GM12801 (cell line): ENCODE measurements around the gene TUBB2B.

Experiments
- TF ChIP-seq, protein P1 (sequence below): IDR thresholded peaks from one replicate; pipeline ENCODE4 v1.5.1; 2011; ENCODE audit warnings: control low read depth; ENCODE audit not compliant: insufficient read length; ENCODE audit errors: extremely low read depth

TUBB2B gene

DNA sequence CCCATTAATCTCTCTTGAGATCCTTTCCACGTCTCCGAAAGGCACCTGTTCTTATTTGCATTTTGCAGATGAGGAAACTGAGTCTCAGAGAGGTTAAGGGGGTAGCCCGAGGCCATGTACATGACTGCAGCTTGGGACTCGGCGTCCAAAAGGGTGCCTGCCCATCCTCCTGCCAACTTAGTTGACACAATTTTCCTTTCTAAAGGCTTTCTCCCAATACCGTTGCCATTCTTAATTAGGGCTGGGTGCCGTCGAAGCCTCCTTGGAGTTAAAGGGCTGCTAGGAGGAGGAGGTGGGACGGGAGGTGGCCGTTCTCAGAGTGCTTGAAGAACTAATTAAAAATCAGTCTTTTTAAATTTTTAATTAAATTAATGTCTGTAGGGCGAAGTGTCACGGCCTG, 30.7 kb upstream of the TUBB2B start:
- TF ChIP-seq, protein P1, sequence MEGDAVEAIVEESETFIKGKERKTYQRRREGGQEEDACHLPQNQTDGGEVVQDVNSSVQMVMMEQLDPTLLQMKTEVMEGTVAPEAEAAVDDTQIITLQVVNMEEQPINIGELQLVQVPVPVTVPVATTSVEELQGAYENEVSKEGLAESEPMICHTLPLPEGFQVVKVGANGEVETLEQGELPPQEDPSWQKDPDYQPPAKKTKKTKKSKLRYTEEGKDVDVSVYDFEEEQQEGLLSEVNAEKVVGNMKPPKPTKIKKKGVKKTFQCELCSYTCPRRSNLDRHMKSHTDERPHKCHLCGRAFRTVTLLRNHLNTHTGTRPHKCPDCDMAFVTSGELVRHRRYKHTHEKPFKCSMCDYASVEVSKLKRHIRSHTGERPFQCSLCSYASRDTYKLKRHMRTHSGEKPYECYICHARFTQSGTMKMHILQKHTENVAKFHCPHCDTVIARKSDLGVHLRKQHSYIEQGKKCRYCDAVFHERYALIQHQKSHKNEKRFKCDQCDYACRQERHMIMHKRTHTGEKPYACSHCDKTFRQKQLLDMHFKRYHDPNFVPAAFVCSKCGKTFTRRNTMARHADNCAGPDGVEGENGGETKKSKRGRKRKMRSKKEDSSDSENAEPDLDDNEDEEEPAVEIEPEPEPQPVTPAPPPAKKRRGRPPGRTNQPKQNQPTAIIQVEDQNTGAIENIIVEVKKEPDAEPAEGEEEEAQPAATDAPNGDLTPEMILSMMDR, result no peak

DNA sequence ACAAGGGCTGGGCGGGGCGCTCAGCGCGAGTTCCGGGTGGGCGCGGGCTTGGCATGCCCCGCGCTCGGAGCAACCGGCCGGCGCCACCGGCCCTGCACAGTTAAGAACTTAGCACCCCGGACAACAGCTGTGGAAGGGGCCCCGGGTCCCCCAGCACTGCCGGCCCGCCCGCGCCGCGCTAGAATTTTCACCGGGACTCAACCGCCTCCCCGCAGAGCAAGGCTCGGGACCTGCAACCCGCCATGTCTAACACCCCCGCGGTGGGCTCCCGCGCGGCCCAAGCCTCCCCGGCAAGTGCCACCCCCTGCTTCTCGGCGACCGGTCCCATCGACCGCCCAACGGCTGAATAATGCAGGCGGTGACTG, 26.1 kb upstream of the TUBB2B start:
- TF ChIP-seq, protein P1, result no peak

DNA sequence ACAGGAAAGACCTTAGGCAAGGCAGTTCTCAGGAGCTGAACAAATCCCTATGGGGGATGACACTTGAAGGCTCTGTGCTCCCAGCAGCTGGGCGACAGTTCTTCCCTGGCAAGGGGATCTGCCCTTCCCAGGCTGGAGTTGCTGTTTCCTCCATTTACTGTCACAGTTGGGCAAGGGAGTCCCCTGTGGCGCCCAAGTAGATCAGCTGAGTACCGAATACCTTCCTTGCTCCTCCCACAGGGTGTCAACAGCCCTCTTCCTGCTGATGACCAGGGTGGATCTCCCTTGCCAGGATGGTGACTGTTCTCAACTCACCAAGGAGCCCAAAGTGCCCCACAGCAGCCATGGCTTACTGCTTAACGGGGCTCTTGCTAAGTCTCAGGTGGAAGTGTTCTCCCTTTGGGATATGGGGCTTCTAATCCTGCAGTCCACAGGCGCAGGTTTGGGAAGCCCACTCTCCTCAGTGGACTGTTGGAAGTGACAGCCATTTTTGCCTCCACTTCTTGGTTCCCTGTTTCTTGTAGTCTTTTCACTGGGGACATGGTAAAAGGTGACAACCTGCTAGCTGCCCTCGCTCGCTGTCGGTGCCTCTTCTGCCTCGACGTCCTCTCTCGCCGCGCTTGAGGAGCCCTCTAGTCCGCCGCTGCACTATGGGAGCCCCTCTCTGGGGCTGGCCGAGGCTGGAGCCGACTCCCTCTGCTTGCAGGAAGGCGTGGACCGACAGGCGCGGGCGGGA, 25.6 kb upstream of the TUBB2B start:
- TF ChIP-seq, protein P1, result no peak

DNA sequence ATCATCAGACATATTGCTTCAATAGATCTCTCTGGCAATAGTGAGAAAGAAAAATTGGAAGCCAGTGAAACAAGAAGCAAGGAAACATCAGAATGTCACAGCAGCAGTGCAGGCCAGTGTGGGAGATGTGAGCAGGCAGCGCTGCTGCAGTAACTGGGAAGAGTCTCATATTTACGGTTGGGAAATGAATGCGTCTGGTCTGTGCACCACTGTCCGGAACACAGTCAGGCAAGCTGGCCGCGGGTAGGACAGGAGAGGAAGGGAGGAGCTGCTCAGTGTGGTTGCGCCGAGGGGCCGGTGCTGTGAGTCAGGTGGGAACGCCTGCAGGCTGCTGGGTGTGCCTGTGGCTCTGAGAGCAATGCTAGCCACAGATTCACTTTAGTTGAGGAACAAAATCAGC, 24.9 kb upstream of the TUBB2B start:
- TF ChIP-seq, protein P1, result no peak

DNA sequence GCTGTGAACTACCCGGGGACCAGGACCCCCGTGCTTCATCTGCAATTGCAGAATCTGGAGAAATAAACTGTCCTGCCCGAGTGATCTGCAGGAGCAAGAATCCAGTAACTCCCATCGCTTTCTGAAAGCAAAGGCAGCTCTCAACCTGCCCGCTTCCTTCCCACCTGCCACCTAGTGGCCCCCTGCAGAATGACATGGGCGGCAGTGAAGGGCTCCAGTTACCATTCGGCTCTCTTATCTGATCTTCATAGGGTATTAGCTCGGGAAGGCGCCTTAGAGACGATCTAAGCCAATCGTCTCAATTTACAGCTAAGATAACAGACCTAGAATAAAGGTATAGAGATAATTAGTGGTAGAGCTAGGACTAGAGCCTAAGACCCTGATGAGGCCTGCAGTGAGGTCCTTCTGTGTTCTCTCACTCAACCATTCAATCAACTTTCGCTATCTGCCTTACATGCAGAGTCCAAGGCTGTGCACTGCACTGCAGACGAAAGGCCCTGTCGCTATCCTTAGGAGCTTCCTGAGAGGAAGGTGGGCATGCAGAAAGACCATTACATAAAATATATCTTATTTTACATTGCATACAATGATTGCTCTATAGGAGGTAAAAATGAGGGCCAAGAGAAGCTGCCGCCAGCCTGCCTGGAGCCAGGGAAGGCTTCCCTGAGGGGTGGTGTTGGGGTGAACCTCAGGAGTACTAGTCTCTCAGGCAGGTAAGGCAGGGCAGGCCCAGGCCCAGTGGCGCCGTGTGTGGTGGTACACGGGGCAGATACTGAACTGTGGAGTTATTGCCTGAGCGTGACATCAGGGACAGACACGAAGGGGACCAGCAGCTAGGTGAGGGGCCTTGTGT, 24.2 kb upstream of the TUBB2B start:
- TF ChIP-seq, protein P1, result peak; percentile 42

DNA sequence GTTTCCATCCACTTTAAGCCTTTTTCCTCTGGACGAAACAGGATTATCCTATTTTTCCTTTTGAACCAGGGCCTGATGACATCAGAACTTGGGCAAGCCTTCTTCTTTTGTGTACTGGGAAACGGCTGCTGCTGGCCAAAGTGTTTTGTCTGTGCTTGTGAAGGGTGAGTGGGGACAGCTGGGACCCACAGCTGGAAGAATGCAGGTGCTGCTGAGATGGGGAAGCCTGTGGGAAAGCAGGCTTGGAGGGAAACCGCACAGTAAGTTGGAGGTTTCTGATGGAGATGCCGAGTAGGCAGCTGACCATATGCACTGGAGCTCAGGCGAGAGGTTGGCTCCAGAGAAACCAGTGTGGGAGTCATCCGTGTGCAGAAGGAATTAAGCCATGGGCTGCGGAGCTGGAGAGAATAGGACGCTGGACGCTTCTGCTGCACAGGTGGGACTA, 22.8 kb upstream of the TUBB2B start:
- TF ChIP-seq, protein P1, result no peak

DNA sequence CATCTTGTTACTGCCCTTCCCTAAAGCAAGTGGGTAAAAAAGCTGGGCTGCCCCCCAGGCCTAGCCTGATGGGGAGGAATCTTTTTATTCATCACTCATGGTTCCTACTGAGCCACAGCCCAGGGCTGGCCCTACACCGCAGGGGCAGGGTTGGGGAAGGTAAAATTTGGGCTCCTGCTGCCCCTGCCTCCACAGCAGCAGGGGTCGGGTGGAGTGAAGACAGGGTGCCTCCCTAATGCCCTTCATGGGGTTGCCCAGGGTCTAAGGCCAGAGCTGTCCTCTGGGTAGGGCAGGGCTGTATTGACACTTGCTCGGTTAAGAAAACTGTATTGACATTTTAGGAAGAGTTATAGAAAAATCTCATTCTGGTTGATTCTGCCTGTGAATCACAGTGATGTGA, 22.4 kb upstream of the TUBB2B start:
- TF ChIP-seq, protein P1, result no peak
